K562 (cell line): Measurements from ENCODE around the gene NT5E. TPM values are rescaled to one million over a fixed set of nuclear protein-coding genes. Genes with fewer than 3 reads are reported as not detected.

Experiments used
- ATAC-seq: fragments of 200-7000 bp; cut with Tn5 transposase; 3 replicates; pipeline ENCODE4 v1.9.1; 2020; ENCODE audit warnings: moderate library complexity
- BruUV-seq: library from RNA; stranded (reverse); fragments of 400-500 nt; replicated peaks from 2 replicates; lab custom pipeline; 2021; lab: Mats Ljungman, UMichigan
- CTCF ChIA-PET: fragments of 300-600 bp; formaldehyde crosslinking; extraction: SDS; loops from one replicate; lab custom pipeline; 2021; ENCODE audit warnings: low intra/inter-chr PET ratio; lab: Yijun Ruan, JAX
- POLR2A ChIA-PET: fragments of 300-600, 350-650 bp; sonication (Branson Sonifier 250); formaldehyde crosslinking; extraction: SDS; loops from one replicate; lab custom pipeline; 2021; ENCODE audit warnings: antibody characterized with exemption, inconsistent platforms; lab: Yijun Ruan, JAX
- DNase-seq, 4 experiments: peaks; one replicate each; pipeline versions ENCODE4 v3.0.0 to v3.0.0-alpha.2; 2011 to 2018; ENCODE audit warnings: low spot score in 3 of 4, mixed read lengths in 3 of 4; ENCODE audit errors: extremely low read depth in 1 of 4
- FAIRE-seq: peaks from 2 replicates; lab custom pipeline; 2011; peaks lifted over from hg19 to GRCh38; lab: Jason Lieb, UNC
- H2AFZ ChIP-seq: 2 replicates; pipeline ENCODE4 v1.6.0; 2011; ENCODE audit warnings: low read depth, low read length, control low read depth, inconsistent platforms
- H3K27ac ChIP-seq: fragments of 200-600 bp; 3 replicates; pipeline ENCODE4 v1.8.0; 2011; ENCODE audit warnings: low read depth, mild to moderate bottlenecking, control low read depth, inconsistent platforms, low read length, moderate library complexity, mixed read lengths; ENCODE audit errors: extremely low read depth
- H3K27me3 ChIP-seq, 2 experiments: fragments of 300-600 bp in 1 of 2; 2 replicates in 1 of 2; 3 replicates in 1 of 2; pipeline versions ENCODE4 v1.6.0 to v1.8.0; 2011; ENCODE audit warnings: inconsistent platforms in 2 of 2, low read length in 2 of 2, mild to moderate bottlenecking in 1 of 2, mixed read lengths in 1 of 2, moderate library complexity in 1 of 2; ENCODE audit not compliant: control insufficient read depth in 2 of 2, insufficient read depth in 2 of 2
- H3K36me3 ChIP-seq: fragments of 300-600 bp; 3 replicates; pipeline ENCODE4 v1.8.0; 2011; ENCODE audit warnings: mild to moderate bottlenecking, low read length, inconsistent platforms; ENCODE audit not compliant: control insufficient read depth, insufficient read depth
- H3K4me1 ChIP-seq, 2 experiments: fragments of 200-600 bp in 1 of 2; replicated peaks in 1 of 2; 2 replicates in 1 of 2; 3 replicates in 1 of 2; pipeline versions ENCODE4 v1.5.1 to v1.8.0; 2011; ENCODE audit warnings: inconsistent platforms in 2 of 2, low read length in 2 of 2, mild to moderate bottlenecking in 1 of 2, mixed read lengths in 1 of 2, moderate library complexity in 1 of 2; ENCODE audit not compliant: control insufficient read depth in 2 of 2, insufficient read depth in 2 of 2
- H3K4me2 ChIP-seq: 2 replicates; pipeline ENCODE4 v1.6.1; 2011; ENCODE audit warnings: low read length, control low read depth, inconsistent platforms, mixed read lengths; ENCODE audit not compliant: insufficient read depth
- H3K4me3 ChIP-seq: fragments of 200-600 bp; sonication (generic), shearing (Covaris generic); 2 replicates; pipeline ENCODE4 v1.5.1; 2016; ENCODE audit warnings: control low read depth, inconsistent platforms
- H3K79me2 ChIP-seq: fragments of 200-600 bp; 3 replicates; pipeline ENCODE4 v1.8.0; 2011; ENCODE audit warnings: low read length, inconsistent platforms; ENCODE audit not compliant: control insufficient read depth, insufficient read depth
- H3K9ac ChIP-seq, 2 experiments: 2 replicates each; pipeline versions ENCODE4 v1.6.0 to v1.6.1; 2011; ENCODE audit warnings: low read depth in 2 of 2, low read length in 2 of 2, control low read depth in 1 of 2, inconsistent platforms in 1 of 2, mild to moderate bottlenecking in 1 of 2, mixed read lengths in 1 of 2; ENCODE audit not compliant: insufficient read depth in 1 of 2
- H3K9me1 ChIP-seq: one replicate; pipeline ENCODE4 v1.6.0; 2011; ENCODE audit warnings: inconsistent platforms, mild to moderate bottlenecking, low read length, moderate library complexity; ENCODE audit not compliant: control insufficient read depth, insufficient read depth
- H3K9me3 ChIP-seq: replicated peaks from 2 replicates; pipeline ENCODE4 v1.5.1; 2011; ENCODE audit warnings: low read depth, low read length, inconsistent platforms; ENCODE audit not compliant: control insufficient read depth, insufficient read depth
- H4K20me1 ChIP-seq: replicated peaks from 2 replicates; pipeline ENCODE4 v1.6.1; 2011; ENCODE audit warnings: low read length, inconsistent platforms, mixed read lengths; ENCODE audit not compliant: control insufficient read depth, insufficient read depth
- CLOCK ChIP-seq: fragments of 250-450 bp; sonication (Bioruptor Pico); IDR thresholded peaks from 2 replicates; pipeline ENCODE4 v1.4.0; 2020; ENCODE audit warnings: mild to moderate bottlenecking, moderate library complexity, borderline replicate concordance
- CREB3L1 ChIP-seq: fragments of 450-650 bp; IDR thresholded peaks from 2 replicates; pipeline ENCODE4 v1.6.1; 2014; ENCODE audit warnings: low read depth, mild to moderate bottlenecking, moderate library complexity, borderline replicate concordance
- NCOR1 ChIP-seq: fragments of 450-650 bp; IDR thresholded peaks from 2 replicates; pipeline ENCODE4 v1.6.1; 2016; ENCODE audit warnings: mild to moderate bottlenecking, moderate library complexity
- NEUROD1 ChIP-seq: fragments of 150-350 bp; IDR thresholded peaks from 2 replicates; pipeline ENCODE4 v1.6.1; 2014; ENCODE audit warnings: borderline replicate concordance, low read length, low read depth; ENCODE audit not compliant: partially characterized antibody
- TARDBP ChIP-seq: fragments of 450-650 bp; IDR thresholded peaks from 2 replicates; pipeline ENCODE4 v1.6.1; 2016
- TSC22D4 ChIP-seq: fragments of 450-650 bp; IDR thresholded peaks from 2 replicates; pipeline ENCODE4 v1.6.1; 2016; ENCODE audit warnings: missing genetic modification characterization, missing biosample characterization, control low read depth
- ZBTB1 ChIP-seq: sonication (generic); formaldehyde crosslinking; IDR thresholded peaks from 2 replicates; pipeline ENCODE4 v1.8.1; 2023; ENCODE audit warnings: missing genetic modification reagents, low read depth, mild to moderate bottlenecking, borderline replicate concordance
- ZBTB34 ChIP-seq: fragments of 250-450 bp; sonication (Bioruptor Pico); IDR thresholded peaks from 2 replicates; pipeline ENCODE4 v1.8.0; 2021; ENCODE audit warnings: mild to moderate bottlenecking, moderate library complexity
- ZBTB5 ChIP-seq: fragments of 450-650 bp; IDR thresholded peaks from 2 replicates; pipeline ENCODE4 v1.6.1; 2017; ENCODE audit warnings: antibody characterized with exemption
- ZC3H4 ChIP-seq: sonication (generic); formaldehyde crosslinking; IDR thresholded peaks from 2 replicates; pipeline ENCODE4 v1.9.0; 2021; ENCODE audit warnings: missing genetic modification reagents, borderline replicate concordance
- ZNF184 ChIP-seq: sonication (generic); formaldehyde crosslinking; IDR thresholded peaks from 2 replicates; pipeline ENCODE4 v1.5.0; 2020; ENCODE audit warnings: missing genetic modification reagents
- ZNF217 ChIP-seq: sonication (generic); formaldehyde crosslinking; IDR thresholded peaks from 2 replicates; pipeline ENCODE4 v1.8.0; 2022; ENCODE audit warnings: mild to moderate bottlenecking, missing genetic modification reagents
- ZNF589 ChIP-seq: fragments of 200-800 bp; sonication (Bioruptor generic); IDR thresholded peaks from 2 replicates; pipeline ENCODE4 v1.6.1; 2016; ENCODE audit warnings: low read depth, missing genetic modification characterization, missing compliant biosample characterization
- WGBS: fragments of 100-300 bp; shearing (Covaris generic); methylation state at CpG from one replicate; pipeline ENCODE4 v1.1.6; 2016; ENCODE audit warnings: low coverage, mixed read lengths; ENCODE audit not compliant: insufficient coverage; ENCODE audit errors: missing lambda C conversion rate; 5-methylcytosine and 5-hydroxymethylcytosine counted together
- in situ Hi-C: fragments of 300-500 bp; cut with MboI; formaldehyde crosslinking; loops from 4 replicates; pipeline ENCODE4 v1.15.0; 2018; ENCODE audit warnings: inconsistent platforms, mixed read lengths
- intact Hi-C: fragments of 100-400 bp; cut with micrococcal nuclease; formaldehyde crosslinking; loops from 2 replicates; pipeline ENCODE4 v1.14.2; 2022
- polyA plus RNA-seq, 8 experiments: library from polyadenylated mRNA; depleted of rRNA in 4 of 8; stranded (reverse) in 5 of 8; unstranded in 3 of 8; fragments of >200 nt; fragmentation: Nextera tagmentation in 2 of 8; fragmentation: Illumina TruSeq in 1 of 8; extraction: Ambion mirVana in 2 of 8; extraction: Trizol in 1 of 8; gene quantifications; 2 replicates each; pipeline versions ENCODE4 v1.2.1 to v1.2.3, GENCODE V29; 2011 to 2014; ENCODE audit warnings: inconsistent platforms in 1 of 8, missing spikeins in 1 of 8
- total RNA-seq, 7 experiments: library from RNA; depleted of rRNA in 6 of 7; stranded (reverse); fragments of >200 nt in 6 of 7; fragmentation: Illumina TruSeq in 2 of 7; extraction: Trizol in 2 of 7; gene quantifications; 2 replicates each; pipeline versions ENCODE4 v1.2.1 to v1.2.3, GENCODE V29; 2011 to 2021; ENCODE audit warnings: low replicate concordance in 1 of 7
- TF ChIP-seq, protein P1 (sequence below): fragments of 450-650 bp; formaldehyde crosslinking; IDR thresholded peaks from 2 replicates; pipeline ENCODE4 v1.4.0; 2020; ENCODE audit warnings: mild to moderate bottlenecking

Gene NT5E
- total and polyA plus RNA-seq, 9 of the 15 experiments (the other 6 are each of a cell fraction or from before 2014, with no cell fraction given), result 0.01 to 0.13 TPM; not detected in 7

GRCh38 chr6:85424981-85425380, 24.9 kb upstream of the NT5E start:
- in situ Hi-C loops (no loop called here), intact Hi-C loops (no loop called here)
- Histone ChIP-seq H3K4me2 (no peak overlapping the region), H3K9ac (no peak overlapping the region), H4K20me1 (no peaks in the 10 kb centered on the region), H3K9me1 (no peaks in the 10 kb centered on the region), H3K9me3 (no peaks in the 10 kb centered on the region), H3K79me2 (no peaks in the 10 kb centered on the region), H3K4me3 (no peak overlapping the region), H3K27me3 (no peaks in the 10 kb centered on the region), H2AFZ (no peak overlapping the region), H3K4me1 (no peaks in the 10 kb centered on the region), H3K27ac (no peak overlapping the region), H3K36me3 (no peaks in the 10 kb centered on the region)
- no TSS peak for BruUV-seq
- 0% methylated on average over 2 of the region's 2 CpGs for WGBS
- POLR2A ChIA-PET, result no interaction called here
- FAIRE-seq (no peak), DNase-seq (no peak), ATAC-seq (no peak)
- CTCF ChIA-PET, result no interaction called here
- no peak for TF ChIP-seq NCOR1
- TF ChIP-seq NEUROD1, result no peak
- no peak for TF ChIP-seq ZBTB5
- TF ChIP-seq ZC3H4, result no peak
- TF ChIP-seq TARDBP, result no peak
- no peak for TF ChIP-seq CLOCK (CRISPR knock-in tag)
- TF ChIP-seq, protein P1, sequence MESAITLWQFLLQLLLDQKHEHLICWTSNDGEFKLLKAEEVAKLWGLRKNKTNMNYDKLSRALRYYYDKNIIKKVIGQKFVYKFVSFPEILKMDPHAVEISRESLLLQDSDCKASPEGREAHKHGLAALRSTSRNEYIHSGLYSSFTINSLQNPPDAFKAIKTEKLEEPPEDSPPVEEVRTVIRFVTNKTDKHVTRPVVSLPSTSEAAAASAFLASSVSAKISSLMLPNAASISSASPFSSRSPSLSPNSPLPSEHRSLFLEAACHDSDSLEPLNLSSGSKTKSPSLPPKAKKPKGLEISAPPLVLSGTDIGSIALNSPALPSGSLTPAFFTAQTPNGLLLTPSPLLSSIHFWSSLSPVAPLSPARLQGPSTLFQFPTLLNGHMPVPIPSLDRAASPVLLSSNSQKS (CRISPR knock-in tag), result no peak
- TF ChIP-seq TSC22D4 (tag), result no peak
- no peak for TF ChIP-seq ZBTB34 (CRISPR knock-in tag)
- TF ChIP-seq ZBTB1, result no peak
- no peak for TF ChIP-seq CREB3L1
- TF ChIP-seq ZNF217, result no peak
- no peak for TF ChIP-seq ZNF184
- no peak for TF ChIP-seq ZNF589
